Coronary artery (tissue), 2 donors: ENCODE measurements around the gene ARID5A.
"Not testable (repeated sequence)": the region's sequence is repeated elsewhere in the genome, so short reads cannot be mapped to it uniquely, and the experiment has no call there.

ENCODE experiments used
- DNase-seq: peaks from one replicate; pipeline ENCODE4 v3.0.0-alpha.2; 2017; ENCODE audit warnings: low spot score
- H3K27ac ChIP-seq, 2 donors: fragments of 200-600 bp; sonication (generic); one replicate each; pipeline ENCODE4 v1.5.1; 2016 to 2019
- H3K4me3 ChIP-seq: fragments of 200-600 bp; sonication (generic); 2 replicates; pipeline ENCODE4 v1.5.1; 2016; ENCODE audit warnings: mild to moderate bottlenecking, moderate library complexity
- CTCF ChIP-seq: fragments of 200-600 bp; sonication (generic); IDR thresholded peaks from one replicate; pipeline ENCODE4 v1.5.1; 2019; ENCODE audit warnings: antibody characterized with exemption

The ARID5A gene

DNA sequence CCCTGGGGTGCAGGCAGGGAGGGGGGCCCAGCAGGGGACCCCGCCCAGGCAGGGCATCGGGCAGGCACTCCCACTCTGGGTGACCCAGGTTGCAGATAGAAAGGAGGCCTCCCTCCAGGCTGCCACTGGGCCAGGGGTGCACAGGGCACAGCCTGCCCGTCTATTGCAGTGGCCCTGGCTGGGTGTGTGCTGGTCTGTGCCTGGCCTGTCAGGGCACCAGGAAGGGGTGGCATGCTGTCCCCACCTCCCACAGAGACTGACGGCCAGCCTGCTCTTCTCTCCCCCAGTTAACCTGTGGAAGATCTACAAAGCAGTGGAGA, 12.9 kb downstream of the ARID5A start:
- H3K4me3 ChIP-seq, result no peak overlapping the region
- H3K27ac ChIP-seq, result peak overlapping the region in 1 of 2 donors; percentile 53
- no peak for TF ChIP-seq CTCF
- no peak for DNase-seq

DNA sequence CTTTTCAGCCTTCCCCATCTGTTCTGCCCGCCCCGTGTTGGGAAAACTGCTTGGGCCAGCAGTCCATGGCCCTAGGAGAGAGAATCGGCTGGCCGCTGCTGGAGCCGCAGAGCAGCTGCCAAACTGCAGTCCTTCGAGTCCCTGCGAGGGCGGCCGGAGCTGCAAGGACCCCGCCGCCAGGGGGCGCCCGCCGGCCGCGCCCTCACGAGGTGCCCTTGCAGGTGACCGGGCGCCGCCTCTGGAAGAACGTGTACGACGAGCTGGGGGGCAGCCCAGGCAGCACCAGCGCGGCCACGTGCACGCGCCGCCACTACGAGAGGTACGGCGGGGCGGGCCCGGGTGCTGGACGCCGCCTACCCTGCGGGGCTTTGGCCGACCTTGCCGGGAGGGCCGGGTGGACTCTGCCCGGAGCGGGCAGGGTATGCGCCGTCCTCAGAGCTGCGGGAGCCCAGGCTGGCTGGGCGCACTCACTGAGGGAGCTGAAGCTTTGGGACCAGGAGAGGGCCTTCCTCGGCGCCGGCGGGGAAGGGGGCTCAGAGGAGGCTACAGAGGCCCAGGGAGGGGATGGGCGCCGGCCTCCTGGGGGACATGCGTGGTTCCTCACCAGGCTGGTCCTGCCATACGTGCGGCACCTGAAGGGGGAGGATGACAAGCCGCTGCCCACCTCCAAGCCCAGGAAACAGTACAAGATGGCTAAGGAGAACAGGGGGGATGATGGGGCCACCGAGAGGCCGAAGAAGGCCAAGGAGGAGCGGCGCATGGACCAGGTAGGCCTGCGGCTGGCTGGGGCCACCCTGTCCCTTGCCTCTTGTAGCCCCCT, 13.6 kb downstream of the ARID5A start:
- TF ChIP-seq CTCF, result no peak
- no peak overlapping the region for H3K4me3 ChIP-seq
- H3K27ac ChIP-seq, result peak overlapping the region in 1 of 2 donors; percentile 53
- peak; percentile 69 for DNase-seq

DNA sequence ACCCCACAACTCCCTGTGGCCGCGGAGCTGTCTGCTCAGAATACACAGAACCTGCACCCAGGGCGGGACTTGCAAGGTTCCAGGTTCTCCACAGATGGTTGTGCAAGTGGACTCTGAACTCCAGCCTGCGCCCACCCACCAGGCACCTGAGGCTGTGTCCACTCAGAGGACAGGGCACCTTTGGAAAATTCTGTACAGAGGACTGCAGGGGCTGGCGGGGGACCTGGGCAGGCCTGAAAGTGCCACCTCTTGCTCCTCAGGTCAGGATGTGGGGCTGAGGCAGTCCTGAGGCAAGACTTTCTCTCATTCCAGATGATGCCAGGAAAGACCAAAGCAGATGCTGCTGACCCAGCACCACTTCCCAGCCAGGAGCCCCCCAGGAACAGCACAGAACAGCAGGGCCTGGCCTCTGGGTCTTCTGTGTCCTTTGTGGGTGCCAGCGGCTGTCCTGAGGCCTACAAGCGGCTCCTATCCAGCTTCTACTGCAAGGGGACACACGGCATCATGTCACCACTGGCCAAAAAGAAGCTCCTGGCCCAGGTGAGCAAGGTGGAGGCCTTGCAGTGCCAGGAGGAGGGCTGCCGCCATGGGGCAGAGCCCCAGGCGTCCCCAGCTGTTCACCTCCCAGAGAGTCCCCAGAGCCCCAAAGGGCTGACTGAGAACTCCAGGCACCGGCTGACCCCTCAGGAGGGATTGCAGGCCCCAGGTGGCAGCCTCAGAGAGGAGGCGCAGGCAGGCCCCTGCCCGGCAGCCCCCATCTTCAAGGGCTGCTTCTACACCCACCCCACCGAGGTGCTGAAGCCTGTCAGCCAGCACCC, 14.4 kb downstream of the ARID5A start:
- H3K27ac ChIP-seq, result no peak overlapping the region

GRCh38 chr2:96551605-96552314, 15.2 kb downstream of the ARID5A start:
- Histone ChIP-seq H3K4me3 (no peak overlapping the region), H3K27ac (no peak overlapping the region)
- TF ChIP-seq CTCF, result no peak
- DNase-seq, result peak; percentile 56

More for the DNA sequence above, 14.4 kb downstream of the ARID5A start:
- no peak for TF ChIP-seq CTCF
- no peak overlapping the region for H3K4me3 ChIP-seq
- DNase-seq, result no peak

- Histone ChIP-seq H3K4me3 (no peak overlapping the region), H3K27ac (no peak overlapping the region)
- peak; percentile 72 for DNase-seq
- no peak for TF ChIP-seq CTCF
Measured at GRCh38 chr2:96552315-96553175, 16.0 kb downstream of the ARID5A start.

DNA sequence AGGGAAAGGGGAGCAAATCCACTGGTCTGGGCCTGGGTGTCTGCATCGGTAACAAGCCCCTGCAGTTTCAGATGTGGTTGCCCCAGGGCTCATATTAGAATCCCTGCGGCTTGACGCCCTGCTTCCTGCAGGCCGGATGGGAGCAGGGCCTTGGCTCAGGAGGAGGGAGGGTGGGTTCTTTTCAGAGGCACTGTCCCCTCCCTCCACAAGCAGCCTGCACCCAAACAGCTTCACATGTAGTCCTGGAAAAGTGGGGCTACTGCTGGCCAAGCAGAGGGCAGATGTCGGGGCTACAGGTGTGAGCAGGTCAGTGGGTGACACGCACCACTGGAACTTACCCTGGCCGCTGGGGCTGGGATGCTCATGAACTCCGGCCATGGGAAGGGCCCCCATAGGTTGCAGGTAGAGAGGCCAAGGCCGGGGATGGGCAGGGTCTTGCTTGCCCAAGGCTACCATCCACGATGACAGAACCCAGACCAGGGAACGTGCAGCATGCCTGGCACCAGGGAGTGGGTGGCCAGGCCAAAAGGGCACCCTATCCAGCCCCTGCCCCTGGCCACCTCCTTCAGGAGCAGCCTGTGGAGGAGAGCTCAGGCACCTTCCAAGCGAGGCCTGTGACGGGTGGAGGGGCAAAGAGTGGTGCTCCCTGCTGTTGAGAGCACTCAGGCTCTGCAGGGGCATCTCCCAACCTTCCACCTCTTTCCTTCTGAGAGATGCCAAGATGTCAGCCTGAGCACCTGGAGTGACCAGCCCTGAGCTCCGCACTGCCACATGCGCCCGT, 16.8 kb downstream of the ARID5A start:
- Histone ChIP-seq H3K4me3 (no peak overlapping the region), H3K27ac (no peak overlapping the region)
- DNase-seq, result peak; percentile 72
- TF ChIP-seq CTCF, result no peak

- Histone ChIP-seq H3K4me3 (peak overlapping the region; percentile 54), H3K27ac (peak overlapping the region in 1 of 2 donors; percentile 4)
- DNase-seq, result not testable (repeated sequence)
Measured at GRCh38 chr2:96553957-96554292, 17.4 kb downstream of the ARID5A start.
